GM13977 (cell line): ENCODE measurements around the gene KCNK10.

Experiments
- DNase-seq: peaks from one replicate; pipeline ENCODE4 v3.0.0; 2012; ENCODE audit warnings: low spot score
- in situ Hi-C: fragments of 300-500 bp; cut with MboI; formaldehyde crosslinking; loops from one replicate; pipeline ENCODE4 v1.12.0; 2022; ENCODE audit warnings: low sequenced_read_pairs, low pct_unique_long_range_greater_than_20kb, mixed read lengths, inconsistent platforms; ENCODE audit not compliant: unreplicated experiment
- TF ChIP-seq, protein P1 (sequence below): IDR thresholded peaks from 2 replicates; pipeline ENCODE4 v1.5.1; 2012; ENCODE audit warnings: mild to moderate bottlenecking, control low read depth; ENCODE audit not compliant: insufficient read depth; ENCODE audit errors: extremely low read depth, missing control alignments

The KCNK10 gene

DNA sequence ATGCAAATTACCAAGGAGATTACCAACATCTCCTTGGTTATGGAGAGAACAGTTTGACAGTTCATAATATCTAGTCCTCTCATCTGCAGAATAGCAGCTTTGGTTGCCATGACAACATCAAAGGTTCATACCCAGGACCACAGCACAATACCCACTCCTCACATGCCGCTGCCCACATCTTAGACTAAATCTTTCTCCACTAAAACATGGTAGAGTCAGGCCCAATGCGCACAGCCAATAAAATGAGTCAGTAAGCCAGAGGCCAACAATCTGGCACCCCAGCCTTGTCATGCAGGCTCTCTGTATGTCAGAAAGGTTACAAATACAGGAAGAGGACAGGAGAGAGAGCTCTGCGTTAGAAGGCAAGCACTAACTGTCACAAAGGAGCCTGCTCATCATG lies 70.6 kb downstream of the KCNK10 start:
- TF ChIP-seq, protein P1, sequence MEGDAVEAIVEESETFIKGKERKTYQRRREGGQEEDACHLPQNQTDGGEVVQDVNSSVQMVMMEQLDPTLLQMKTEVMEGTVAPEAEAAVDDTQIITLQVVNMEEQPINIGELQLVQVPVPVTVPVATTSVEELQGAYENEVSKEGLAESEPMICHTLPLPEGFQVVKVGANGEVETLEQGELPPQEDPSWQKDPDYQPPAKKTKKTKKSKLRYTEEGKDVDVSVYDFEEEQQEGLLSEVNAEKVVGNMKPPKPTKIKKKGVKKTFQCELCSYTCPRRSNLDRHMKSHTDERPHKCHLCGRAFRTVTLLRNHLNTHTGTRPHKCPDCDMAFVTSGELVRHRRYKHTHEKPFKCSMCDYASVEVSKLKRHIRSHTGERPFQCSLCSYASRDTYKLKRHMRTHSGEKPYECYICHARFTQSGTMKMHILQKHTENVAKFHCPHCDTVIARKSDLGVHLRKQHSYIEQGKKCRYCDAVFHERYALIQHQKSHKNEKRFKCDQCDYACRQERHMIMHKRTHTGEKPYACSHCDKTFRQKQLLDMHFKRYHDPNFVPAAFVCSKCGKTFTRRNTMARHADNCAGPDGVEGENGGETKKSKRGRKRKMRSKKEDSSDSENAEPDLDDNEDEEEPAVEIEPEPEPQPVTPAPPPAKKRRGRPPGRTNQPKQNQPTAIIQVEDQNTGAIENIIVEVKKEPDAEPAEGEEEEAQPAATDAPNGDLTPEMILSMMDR, result no peak
- no peak for DNase-seq
- in situ Hi-C loops, result no loop called here

DNA sequence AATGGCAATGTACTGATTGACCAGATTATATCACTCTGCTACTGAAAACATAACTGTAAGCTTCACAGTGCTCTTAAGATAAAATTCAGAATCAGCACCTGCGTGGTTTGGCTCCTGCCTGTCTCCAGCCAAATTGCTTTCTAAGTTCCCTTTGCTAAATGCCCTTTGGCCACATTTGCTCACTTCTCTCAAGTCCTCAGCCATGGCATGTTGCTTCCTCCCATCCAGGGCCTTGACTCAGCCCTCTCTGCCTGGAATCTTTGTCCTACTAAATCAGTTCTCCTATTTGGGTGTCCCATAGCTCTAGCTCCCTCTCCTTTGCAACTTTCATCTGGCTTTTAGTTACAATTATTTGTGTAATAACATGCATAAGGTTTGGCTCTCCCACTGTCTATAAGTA lies 71.4 kb downstream of the KCNK10 start:
- in situ Hi-C loops, result no loop called here
- TF ChIP-seq, protein P1, result no peak
- DNase-seq, result no peak

DNA sequence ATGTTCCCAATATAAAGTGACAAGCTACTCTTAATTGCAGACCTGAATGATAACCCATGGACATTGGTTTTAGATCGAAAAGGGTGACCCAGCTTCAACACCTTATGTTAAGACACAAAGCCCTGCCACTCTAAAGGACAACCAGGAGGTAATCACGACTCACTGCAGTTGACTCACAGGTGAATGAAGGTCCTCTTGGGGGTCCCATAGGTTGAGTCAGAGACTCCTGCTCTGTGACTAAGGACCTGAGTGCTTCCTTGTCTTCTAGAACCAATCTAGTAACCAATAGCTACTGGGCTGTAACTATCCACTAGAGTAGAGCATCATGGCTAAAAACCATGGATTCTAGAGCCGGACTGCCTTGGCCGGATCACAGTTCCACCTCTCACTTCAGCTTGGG lies 73.8 kb downstream of the KCNK10 start:
- in situ Hi-C loops, result no loop called here
- TF ChIP-seq, protein P1, result no peak
- no peak for DNase-seq

DNA sequence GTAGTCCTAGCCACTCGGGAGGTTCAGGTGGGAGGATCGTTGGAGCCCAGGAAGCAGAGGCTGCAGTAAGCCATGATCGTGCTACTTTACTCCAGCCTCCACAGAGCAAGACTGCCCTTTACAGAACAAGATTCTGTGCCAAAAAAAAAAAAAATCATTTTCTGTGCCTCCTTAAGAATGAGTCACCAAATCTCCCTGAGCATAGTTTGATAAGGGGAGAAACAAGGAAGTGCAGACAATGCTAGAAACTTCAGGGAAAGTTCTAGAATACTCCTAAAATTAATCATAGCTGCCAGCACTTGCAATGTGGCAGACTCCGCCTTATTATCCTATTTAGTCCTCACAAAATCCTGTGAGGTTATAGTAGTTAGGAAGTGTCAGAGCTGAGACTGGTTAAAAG lies 74.5 kb downstream of the KCNK10 start:
- DNase-seq, result no peak
- in situ Hi-C loops, result no loop called here
- TF ChIP-seq, protein P1, result no peak

DNA sequence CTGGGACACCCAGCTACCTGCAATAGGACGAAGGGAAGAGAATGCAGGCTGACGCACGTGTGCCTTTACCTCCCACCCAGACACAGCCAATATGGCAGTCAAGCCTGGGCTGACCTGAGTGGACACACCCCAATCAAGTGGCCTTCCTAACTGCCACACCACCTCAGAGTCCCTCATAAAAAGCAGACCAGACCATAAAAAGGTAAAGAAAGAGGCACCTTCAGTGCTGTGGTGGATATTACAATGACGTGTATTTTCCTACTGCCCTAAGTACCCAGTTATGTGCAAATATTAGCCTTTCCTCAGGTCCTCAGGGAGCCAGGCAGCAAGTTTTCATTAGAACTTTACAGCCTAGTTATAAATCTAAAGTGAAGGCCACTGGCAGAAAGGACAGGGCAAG lies 75.8 kb downstream of the KCNK10 start:
- TF ChIP-seq, protein P1, result no peak
- in situ Hi-C loops, result no loop called here
- no peak for DNase-seq

DNA sequence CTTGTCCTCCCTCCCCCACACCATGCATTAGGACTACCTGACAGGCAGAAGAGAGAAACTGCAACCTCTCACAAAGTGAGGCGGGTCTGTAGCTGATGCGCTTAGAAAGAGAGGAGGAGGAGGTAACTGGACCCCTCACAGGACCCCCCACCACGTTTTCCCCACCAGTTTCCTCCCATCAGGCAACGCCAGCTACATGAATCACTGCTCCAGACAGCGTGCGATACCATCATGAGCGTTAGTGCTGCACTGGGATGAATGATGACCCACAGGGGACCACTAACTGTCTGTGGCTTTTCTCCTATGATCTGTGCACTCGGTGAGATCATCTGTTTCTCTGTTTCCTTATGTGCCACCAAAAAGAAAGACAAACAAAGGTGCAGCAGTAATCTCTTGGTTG lies 77.7 kb downstream of the KCNK10 start:
- in situ Hi-C loops, result no loop called here
- TF ChIP-seq, protein P1, result no peak
- no peak for DNase-seq

DNA sequence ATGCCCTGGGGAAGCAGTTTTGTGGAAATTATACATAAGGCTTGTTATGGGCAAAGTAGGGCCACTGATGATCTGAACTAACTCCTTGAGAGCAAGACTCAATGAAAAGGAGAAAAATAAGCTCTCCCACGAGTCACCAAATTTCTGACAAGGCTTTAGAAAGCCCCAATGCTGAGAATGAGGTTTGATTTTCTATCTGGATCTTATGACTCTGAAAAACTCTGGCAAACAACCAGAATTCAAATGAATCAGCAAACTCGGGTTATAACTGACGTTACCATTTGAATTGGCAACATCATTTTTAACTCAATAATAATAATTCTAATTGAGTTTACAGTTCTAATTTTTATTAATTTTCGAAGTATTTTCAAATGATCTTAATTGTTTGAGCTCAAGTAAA lies 79.1 kb downstream of the KCNK10 start:
- in situ Hi-C loops, result no loop called here
- TF ChIP-seq, protein P1, result no peak
- DNase-seq, result no peak
